KMS-11 (cell line): ENCODE data around the gene HBP1.
"Not testable (repeated sequence)": the region's sequence is repeated elsewhere in the genome, so short reads cannot be mapped to it uniquely, and the experiment has no call there.

Experiments
- H2AFZ ChIP-seq: fragments of 200-600 bp; sonication (generic); 2 replicates; pipeline ENCODE4 v1.6.1; 2016; ENCODE audit warnings: antibody characterized with exemption, mixed run types, low read depth
- H3K27ac ChIP-seq: fragments of 200-600 bp; sonication (generic); 2 replicates; pipeline ENCODE4 v1.6.1; 2016; ENCODE audit warnings: mild to moderate bottlenecking, mixed run types
- H3K27me3 ChIP-seq: fragments of 200-600 bp; sonication (generic); 2 replicates; pipeline ENCODE4 v1.6.1; 2017; ENCODE audit warnings: mild to moderate bottlenecking, low read depth, mixed run types, moderate library complexity; ENCODE audit not compliant: insufficient read depth
- H3K36me3 ChIP-seq: fragments of 200-600 bp; sonication (generic); 2 replicates; pipeline ENCODE4 v1.6.1; 2017; ENCODE audit warnings: mild to moderate bottlenecking, mixed run types; ENCODE audit not compliant: insufficient read depth
- H3K4me1 ChIP-seq: fragments of 200-600 bp; sonication (generic); 2 replicates; pipeline ENCODE4 v1.6.1; 2016; ENCODE audit warnings: mild to moderate bottlenecking, low read depth, mixed run types; ENCODE audit not compliant: poor library complexity, severe bottlenecking
- H3K4me2 ChIP-seq: fragments of 200-600 bp; sonication (generic); 2 replicates; pipeline ENCODE4 v1.7.0; 2016; ENCODE audit warnings: mild to moderate bottlenecking, mixed run types
- H3K4me3 ChIP-seq: fragments of 200-600 bp; sonication (generic); IDR thresholded peaks from 2 replicates; pipeline ENCODE4 v1.6.1; 2017; ENCODE audit warnings: low read depth, low read length, mixed read lengths; ENCODE audit not compliant: insufficient read depth
- H3K79me2 ChIP-seq: fragments of 200-600 bp; sonication (generic); 2 replicates; pipeline ENCODE4 v1.6.1; 2016; ENCODE audit warnings: low read depth, mixed run types; ENCODE audit not compliant: insufficient read depth
- H3K9ac ChIP-seq: fragments of 200-600 bp; sonication (generic); 2 replicates; pipeline ENCODE4 v1.6.1; 2016; ENCODE audit warnings: mild to moderate bottlenecking, mixed run types
- H4K20me1 ChIP-seq: fragments of 200-600 bp; sonication (generic); 2 replicates; pipeline ENCODE4 v1.6.1; 2016; ENCODE audit warnings: mild to moderate bottlenecking, mixed run types; ENCODE audit not compliant: insufficient read depth
- CTCF ChIP-seq: fragments of 200-600 bp; sonication (generic); conservative IDR thresholded peaks from 2 replicates; pipeline ENCODE4 v1.6.1; 2017; ENCODE audit warnings: low read depth, mild to moderate bottlenecking, antibody characterized with exemption, low read length, moderate library complexity, mixed read lengths

Gene HBP1

GRCh38 chr7:107151538-107151937 is 17.3 kb upstream of the HBP1 start:
- no peak overlapping the region for H3K27ac ChIP-seq
- H2AFZ ChIP-seq, result no peak overlapping the region
- no peak for TF ChIP-seq CTCF
- no peaks in the 10 kb centered on the region for H3K27me3 ChIP-seq
- H4K20me1 ChIP-seq, result no peaks in the 10 kb centered on the region
- H3K9ac ChIP-seq, result no peak overlapping the region
- peaks cover 17% of the 10 kb centered on the region for H3K4me1 ChIP-seq
- no peaks in the 10 kb centered on the region for H3K36me3 ChIP-seq
- H3K4me2 ChIP-seq, result no peak overlapping the region; the same call in 1 of the 2 replicates
- no peak overlapping the region for H3K4me3 ChIP-seq
- no peaks in the 10 kb centered on the region for H3K79me2 ChIP-seq

GRCh38 chr7:107152011-107152410 is 16.8 kb upstream of the HBP1 start:
- no peak overlapping the region for H3K4me3 ChIP-seq
- H3K4me1 ChIP-seq, result peaks cover 17% of the 10 kb centered on the region
- no peak overlapping the region; the same call in 1 of the 2 replicates for H3K4me2 ChIP-seq
- no peak overlapping the region for H3K9ac ChIP-seq
- no peak overlapping the region for H3K27ac ChIP-seq
- H3K36me3 ChIP-seq, result no peaks in the 10 kb centered on the region
- no peaks in the 10 kb centered on the region for H3K27me3 ChIP-seq
- H3K79me2 ChIP-seq, result no peaks in the 10 kb centered on the region
- no peak overlapping the region for H2AFZ ChIP-seq
- no peaks in the 10 kb centered on the region for H4K20me1 ChIP-seq
- no peak for TF ChIP-seq CTCF

- H2AFZ ChIP-seq, result no peak overlapping the region
- no peak overlapping the region for H3K27ac ChIP-seq
- H3K27me3 ChIP-seq, result no peaks in the 10 kb centered on the region
- H4K20me1 ChIP-seq, result no peaks in the 10 kb centered on the region
- no peaks in the 10 kb centered on the region for H3K79me2 ChIP-seq
- H3K4me3 ChIP-seq, result no peak overlapping the region
- H3K4me1 ChIP-seq, result peaks cover 17% of the 10 kb centered on the region
- H3K36me3 ChIP-seq, result no peaks in the 10 kb centered on the region
- no peak overlapping the region for H3K9ac ChIP-seq
- H3K4me2 ChIP-seq, result no peak overlapping the region
- TF ChIP-seq CTCF, result no peak
Observed at GRCh38 chr7:107154826-107155225, 14.0 kb upstream of the HBP1 start.

GRCh38 chr7:107155726-107156125 is 13.1 kb upstream of the HBP1 start:
- H3K79me2 ChIP-seq, H3K4me3 ChIP-seq, H3K36me3 ChIP-seq, H2AFZ ChIP-seq, H3K27ac ChIP-seq, H3K27me3 ChIP-seq, H3K9ac ChIP-seq, H3K4me2 ChIP-seq, H4K20me1 ChIP-seq: not testable (repeated sequence)
- peaks cover 13% of the 10 kb centered on the region for H3K4me1 ChIP-seq

GRCh38 chr7:107157091-107157490 is 11.7 kb upstream of the HBP1 start:
- H2AFZ ChIP-seq, result no peak overlapping the region
- no peak for TF ChIP-seq CTCF
- H3K36me3 ChIP-seq, result no peaks in the 10 kb centered on the region

More at GRCh38 chr7:107157091-107157490, 11.7 kb upstream of the HBP1 start:
- no peaks in the 10 kb centered on the region for H3K79me2 ChIP-seq
- H3K4me3 ChIP-seq, result no peak overlapping the region
- no peak overlapping the region for H3K4me2 ChIP-seq
- H3K4me1 ChIP-seq, result peaks cover 4% of the 10 kb centered on the region
- H3K27me3 ChIP-seq, result no peaks in the 10 kb centered on the region
- H4K20me1 ChIP-seq, result no peaks in the 10 kb centered on the region
- H3K27ac ChIP-seq, result no peak overlapping the region
- H3K9ac ChIP-seq, result no peak overlapping the region
